Endodermal cell (in vitro differentiated cells): Measurements from ENCODE around the gene BRD2. TPM values are rescaled to one million over a fixed set of nuclear protein-coding genes. Genes with fewer than 3 reads are reported as not detected.

Experiments used
- DNase-seq: peaks from one replicate; pipeline ENCODE4 v3.0.0-alpha.2; 2017
- H3K27ac ChIP-seq: 2 replicates; pipeline ENCODE4 v1.5.1; 2013; ENCODE audit warnings: mild to moderate bottlenecking, low read depth, low read length, moderate library complexity
- H3K27me3 ChIP-seq: 2 replicates; pipeline ENCODE4 v1.6.1; 2013; ENCODE audit warnings: mild to moderate bottlenecking, low read length, moderate library complexity; ENCODE audit not compliant: insufficient read depth, control insufficient read depth, poor library complexity, severe bottlenecking
- H3K36me3 ChIP-seq: 2 replicates; pipeline ENCODE4 v1.7.0; 2013; ENCODE audit warnings: mild to moderate bottlenecking, low read length, moderate library complexity; ENCODE audit not compliant: control insufficient read depth, insufficient read depth
- H3K4me1 ChIP-seq: one replicate; pipeline ENCODE4 v1.7.0; 2013; ENCODE audit warnings: low read length; ENCODE audit not compliant: control insufficient read depth, insufficient read depth
- H3K4me3 ChIP-seq: 2 replicates; pipeline ENCODE4 v1.5.1; 2013; ENCODE audit warnings: mild to moderate bottlenecking, low read length, moderate library complexity
- H3K9ac ChIP-seq: 2 replicates; pipeline ENCODE4 v1.6.1; 2013; ENCODE audit warnings: mild to moderate bottlenecking, low read length, moderate library complexity; ENCODE audit not compliant: poor library complexity, severe bottlenecking; ENCODE audit errors: extremely low read depth
- H3K9me3 ChIP-seq: 2 replicates; pipeline ENCODE4 v1.6.1; 2013; ENCODE audit warnings: mild to moderate bottlenecking, low read length, moderate library complexity; ENCODE audit not compliant: control insufficient read depth
- H3K27ac Mint-ChIP-seq: 2 replicates; pipeline ENCODE4 v1.8.0; 2020; ENCODE audit warnings: mixed read lengths
- H3K27me3 Mint-ChIP-seq: 2 replicates; pipeline ENCODE4 v1.8.0; 2021; ENCODE audit warnings: mild to moderate bottlenecking, mixed read lengths; ENCODE audit not compliant: insufficient read depth
- H3K36me3 Mint-ChIP-seq: 2 replicates; pipeline ENCODE4 v1.8.0; 2020; ENCODE audit warnings: low read depth, mixed read lengths
- H3K4me1 Mint-ChIP-seq: 2 replicates; pipeline ENCODE4 v1.8.0; 2020; ENCODE audit warnings: mixed read lengths
- H3K4me3 Mint-ChIP-seq: 2 replicates; pipeline ENCODE4 v1.8.0; 2020; ENCODE audit warnings: mild to moderate bottlenecking, moderate library complexity, mixed read lengths
- H3K9me3 Mint-ChIP-seq: 2 replicates; pipeline ENCODE4 v1.8.0; 2020; ENCODE audit warnings: mild to moderate bottlenecking, mixed read lengths
- CTCF ChIP-seq: fragments of 200-600 bp; sonication (generic); conservative IDR thresholded peaks from 2 replicates; pipeline ENCODE4 v1.5.0; 2021; ENCODE audit warnings: antibody characterized with exemption, mild to moderate bottlenecking
- WGBS, 2 experiments: methylation state at CpG; one replicate each; pipeline versions ENCODE4 v1.1.5 to v1.1.7; 2013; ENCODE audit warnings: missing lambda C conversion rate in 2 of 2, mixed read lengths in 1 of 2; ENCODE audit not compliant: insufficient coverage in 1 of 2, insufficient read length in 1 of 2; 5-methylcytosine and 5-hydroxymethylcytosine counted together
- total RNA-seq, 2 donors: library from RNA; stranded (reverse); fragmentation: NEBNext Ultra II Directional in 1 of 2; extraction: Animal tissue kit (Norgen Biotek cat#: 25700) in 1 of 2; gene quantifications; 2 replicates in 1 of 2; 3 replicates in 1 of 2; pipeline ENCODE4 v1.2.1, GENCODE V29; 2021

Gene BRD2
- total RNA-seq, 2 donors from 2014 or later = 209 to 233 TPM

- no peak for TF ChIP-seq CTCF
- Histone ChIP-seq H3K36me3 (no peaks in the 10 kb centered on the region), H3K4me1 (no peaks in the 10 kb centered on the region), H3K27ac (no peak overlapping the region), H3K27me3 (peaks cover 8% of the 10 kb centered on the region), H3K9ac (no peak overlapping the region), H3K4me3 (no peak overlapping the region), H3K9me3 (no peaks in the 10 kb centered on the region)
- no peak overlapping the region for H3K4me3 Mint-ChIP-seq
- no peak overlapping the region for H3K27ac Mint-ChIP-seq
- peaks cover 9% of the 10 kb centered on the region for H3K27me3 Mint-ChIP-seq
- H3K9me3 Mint-ChIP-seq = no peaks in the 10 kb centered on the region
- no peaks in the 10 kb centered on the region for H3K36me3 Mint-ChIP-seq
- DNase-seq = no peak
- peaks cover 16% of the 10 kb centered on the region for H3K4me1 Mint-ChIP-seq
These were observed 50.0 kb downstream of the BRD2 start for GRCh38 chr6:33018418-33018817.

GRCh38 chr6:33018904-33019303 is 50.5 kb downstream of the BRD2 start:
- no peak for DNase-seq
- Mint-ChIP-seq H3K36me3 (no peaks in the 10 kb centered on the region), H3K4me1 (peaks cover 16% of the 10 kb centered on the region), H3K4me3 (no peak overlapping the region), H3K27ac (no peak overlapping the region), H3K27me3 (peaks cover 9% of the 10 kb centered on the region), H3K9me3 (no peaks in the 10 kb centered on the region)
- TF ChIP-seq CTCF = no peak
- H3K4me1 ChIP-seq = no peaks in the 10 kb centered on the region
- no peaks in the 10 kb centered on the region for H3K36me3 ChIP-seq
- no peaks in the 10 kb centered on the region for H3K9me3 ChIP-seq
- 50 to 76% methylated on average over 2 to 6 of the region's 6 CpGs for WGBS, 2 experiments
- H3K27ac ChIP-seq = no peak overlapping the region
- no peak overlapping the region for H3K4me3 ChIP-seq
- peaks cover 8% of the 10 kb centered on the region for H3K27me3 ChIP-seq
- H3K9ac ChIP-seq = no peak overlapping the region

- DNase-seq = no peak
- no peaks in the 10 kb centered on the region for H3K36me3 ChIP-seq
- Mint-ChIP-seq H3K27me3 (peaks cover 9% of the 10 kb centered on the region), H3K4me3 (no peak overlapping the region), H3K36me3 (no peaks in the 10 kb centered on the region), H3K4me1 (peaks cover 16% of the 10 kb centered on the region), H3K9me3 (no peaks in the 10 kb centered on the region), H3K27ac (no peak overlapping the region)
- H3K9me3 ChIP-seq = no peaks in the 10 kb centered on the region
- H3K27me3 ChIP-seq = peaks cover 8% of the 10 kb centered on the region
- no peaks in the 10 kb centered on the region for H3K4me1 ChIP-seq
- H3K27ac ChIP-seq = no peak overlapping the region
- H3K9ac ChIP-seq = no peak overlapping the region
- no peak for TF ChIP-seq CTCF
- H3K4me3 ChIP-seq = no peak overlapping the region
These were observed 51.0 kb downstream of the BRD2 start for GRCh38 chr6:33019372-33019771.
